Chondrocyte (in vitro differentiated cells): ENCODE results near the gene KCNT1. TPM values are rescaled to one million over a fixed set of nuclear protein-coding genes. Genes with fewer than 3 reads are reported as not detected.

ENCODE experiments used
- DNase-seq: peaks from one replicate; pipeline ENCODE4 v3.0.0; 2021; ENCODE audit warnings: mixed read lengths, low spot score
- H3K27ac Mint-ChIP-seq: one replicate; pipeline ENCODE4 v1.8.0; 2021; ENCODE audit warnings: mild to moderate bottlenecking, moderate library complexity, mixed read lengths; ENCODE audit not compliant: unreplicated experiment
- H3K27me3 Mint-ChIP-seq: 2 replicates; pipeline ENCODE4 v1.8.0; 2021; ENCODE audit warnings: low read depth, mixed read lengths
- H3K36me3 Mint-ChIP-seq: 2 replicates; pipeline ENCODE4 v1.8.0; 2021; ENCODE audit warnings: low read depth, mixed read lengths
- H3K4me1 Mint-ChIP-seq: 2 replicates; pipeline ENCODE4 v1.8.0; 2021; ENCODE audit warnings: low read depth, mild to moderate bottlenecking, mixed read lengths
- H3K4me3 Mint-ChIP-seq: one replicate; pipeline ENCODE4 v1.8.0; 2021; ENCODE audit warnings: mild to moderate bottlenecking, moderate library complexity, mixed read lengths; ENCODE audit not compliant: unreplicated experiment
- H3K9me3 Mint-ChIP-seq: 2 replicates; pipeline ENCODE4 v1.8.0; 2021; ENCODE audit warnings: low read depth, mixed read lengths
- total RNA-seq: library from RNA; stranded (reverse); gene quantifications from 3 replicates; pipeline ENCODE4 v1.2.1, GENCODE V29; 2021
- TF ChIP-seq, protein P1 (sequence below): fragments of 200-600 bp; sonication (generic); IDR thresholded peaks from 2 replicates; pipeline ENCODE4 v1.5.0; 2021; ENCODE audit warnings: antibody characterized with exemption, mild to moderate bottlenecking, moderate library complexity

KCNT1 gene
- total RNA-seq, 1 donor from 2014 or later: not detected

DNA sequence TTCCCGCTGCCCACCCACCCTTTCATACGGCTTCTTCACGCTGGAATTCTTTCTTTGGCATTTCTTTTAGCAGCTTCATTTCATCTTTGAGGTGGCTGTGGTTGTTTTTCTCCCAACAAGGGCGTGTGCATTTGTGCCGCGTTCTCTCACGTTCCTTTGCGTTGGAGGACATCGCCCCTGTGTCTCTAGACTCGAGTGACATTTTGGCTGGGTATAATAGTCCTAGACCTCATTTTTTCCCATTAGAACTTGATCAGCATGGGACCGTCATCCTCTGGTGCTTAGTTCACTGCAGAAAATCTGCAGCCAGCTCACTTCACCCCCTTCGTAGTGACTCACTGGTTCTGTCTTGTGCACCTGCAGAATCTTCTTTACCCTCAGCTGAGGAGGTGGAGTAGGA, 29.5 kb downstream of the KCNT1 start:
- Mint-ChIP-seq H3K4me1 (no peaks in the 10 kb centered on the region), H3K27ac (no peak overlapping the region), H3K9me3 (peaks cover 15% of the 10 kb centered on the region), H3K4me3 (no peak overlapping the region), H3K27me3 (peaks cover 11% of the 10 kb centered on the region), H3K36me3 (no peaks in the 10 kb centered on the region)
- DNase-seq: no peak
- TF ChIP-seq, protein P1, sequence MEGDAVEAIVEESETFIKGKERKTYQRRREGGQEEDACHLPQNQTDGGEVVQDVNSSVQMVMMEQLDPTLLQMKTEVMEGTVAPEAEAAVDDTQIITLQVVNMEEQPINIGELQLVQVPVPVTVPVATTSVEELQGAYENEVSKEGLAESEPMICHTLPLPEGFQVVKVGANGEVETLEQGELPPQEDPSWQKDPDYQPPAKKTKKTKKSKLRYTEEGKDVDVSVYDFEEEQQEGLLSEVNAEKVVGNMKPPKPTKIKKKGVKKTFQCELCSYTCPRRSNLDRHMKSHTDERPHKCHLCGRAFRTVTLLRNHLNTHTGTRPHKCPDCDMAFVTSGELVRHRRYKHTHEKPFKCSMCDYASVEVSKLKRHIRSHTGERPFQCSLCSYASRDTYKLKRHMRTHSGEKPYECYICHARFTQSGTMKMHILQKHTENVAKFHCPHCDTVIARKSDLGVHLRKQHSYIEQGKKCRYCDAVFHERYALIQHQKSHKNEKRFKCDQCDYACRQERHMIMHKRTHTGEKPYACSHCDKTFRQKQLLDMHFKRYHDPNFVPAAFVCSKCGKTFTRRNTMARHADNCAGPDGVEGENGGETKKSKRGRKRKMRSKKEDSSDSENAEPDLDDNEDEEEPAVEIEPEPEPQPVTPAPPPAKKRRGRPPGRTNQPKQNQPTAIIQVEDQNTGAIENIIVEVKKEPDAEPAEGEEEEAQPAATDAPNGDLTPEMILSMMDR: no peak

- H3K36me3 Mint-ChIP-seq: no peaks in the 10 kb centered on the region
- peaks cover 15% of the 10 kb centered on the region for H3K9me3 Mint-ChIP-seq
- H3K27me3 Mint-ChIP-seq: peaks cover 16% of the 10 kb centered on the region
Observed at GRCh38 chr9:135732569-135733257, 30.7 kb downstream of the KCNT1 start.

GRCh38 chr9:135734616-135735144, 32.7 kb downstream of the KCNT1 start:
- no peaks in the 10 kb centered on the region for H3K4me1 Mint-ChIP-seq
- peaks cover 13% of the 10 kb centered on the region for H3K27me3 Mint-ChIP-seq
- no peak overlapping the region for H3K27ac Mint-ChIP-seq
- TF ChIP-seq, protein P1: no peak
- peaks cover 15% of the 10 kb centered on the region for H3K9me3 Mint-ChIP-seq
- DNase-seq: no peak
- H3K4me3 Mint-ChIP-seq: no peak overlapping the region
- no peaks in the 10 kb centered on the region for H3K36me3 Mint-ChIP-seq

More at GRCh38 chr9:135732569-135733257, 30.7 kb downstream of the KCNT1 start:
- Mint-ChIP-seq H3K27ac (no peak overlapping the region), H3K4me1 (no peaks in the 10 kb centered on the region), H3K4me3 (no peak overlapping the region)
- no peak for DNase-seq
- TF ChIP-seq, protein P1: no peak

DNA sequence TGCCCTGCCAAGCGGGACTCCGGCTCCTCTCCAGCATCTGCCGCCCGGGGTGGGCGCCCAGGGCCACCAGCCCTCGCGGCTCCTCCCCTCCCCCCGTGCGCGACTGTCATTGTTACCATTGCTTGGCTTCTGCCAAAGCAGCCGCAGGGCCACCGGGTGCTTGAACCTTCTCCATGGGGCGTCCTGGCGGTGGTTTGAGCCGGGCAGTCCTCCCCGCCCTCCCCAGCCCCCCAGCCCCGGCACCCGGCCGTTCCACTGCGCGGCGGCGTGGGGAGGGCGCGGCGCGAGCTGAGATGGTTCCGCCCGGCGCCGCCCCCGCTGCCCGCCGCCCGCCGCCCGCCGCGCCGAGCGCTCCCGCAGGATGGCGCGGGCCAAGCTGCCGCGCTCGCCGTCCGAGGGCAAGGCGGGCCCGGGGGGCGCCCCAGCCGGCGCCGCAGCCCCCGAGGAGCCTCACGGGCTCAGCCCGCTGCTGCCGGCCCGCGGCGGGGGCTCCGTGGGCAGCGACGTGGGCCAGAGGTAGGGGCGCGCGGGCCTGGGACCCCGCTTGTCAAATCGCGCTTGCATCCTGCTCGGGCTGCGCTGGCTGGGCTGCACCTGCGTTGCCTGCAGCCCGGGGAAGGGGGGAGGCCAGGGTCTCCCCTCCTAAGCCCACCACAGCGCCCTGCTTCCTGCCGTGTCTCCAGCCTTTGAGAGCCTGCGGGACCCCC, 34.4 kb downstream of the KCNT1 start:
- Mint-ChIP-seq H3K27me3 (peaks cover 9% of the 10 kb centered on the region), H3K27ac (no peak overlapping the region), H3K4me1 (no peaks in the 10 kb centered on the region), H3K9me3 (peaks cover 9% of the 10 kb centered on the region), H3K4me3 (no peak overlapping the region), H3K36me3 (no peaks in the 10 kb centered on the region)
- no peak for DNase-seq
- TF ChIP-seq, protein P1: no peak

- Mint-ChIP-seq H3K27me3 (peaks cover 9% of the 10 kb centered on the region), H3K9me3 (peaks cover 6% of the 10 kb centered on the region), H3K27ac (no peak overlapping the region), H3K36me3 (no peaks in the 10 kb centered on the region), H3K4me3 (no peak overlapping the region), H3K4me1 (no peaks in the 10 kb centered on the region)
- TF ChIP-seq, protein P1: no peak
- no peak for DNase-seq
Observed at GRCh38 chr9:135736979-135737839, 35.2 kb downstream of the KCNT1 start.
